ENCODE data around the gene AGTPBP1.

Gene AGTPBP1

DNA sequence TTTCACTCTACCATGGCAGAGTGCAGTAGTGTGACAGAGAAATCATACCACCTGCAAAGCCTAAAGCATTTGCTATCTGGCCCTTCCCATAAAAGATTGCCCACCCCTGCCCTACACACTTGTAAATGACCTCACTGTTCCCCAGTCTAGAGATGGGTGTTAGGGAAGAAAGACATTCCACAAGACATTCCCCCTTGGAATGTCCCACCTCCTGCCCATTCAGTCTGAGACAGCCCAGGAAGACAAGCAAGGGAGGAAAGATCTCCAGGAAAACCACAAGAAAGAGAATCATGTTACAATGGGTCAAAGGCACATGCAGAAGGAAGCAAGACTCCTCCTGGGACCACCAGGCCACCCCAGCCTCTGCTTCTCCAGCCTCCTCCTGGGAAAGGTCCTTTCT is 230.0 kb downstream of the AGTPBP1 start:
- TF ChIP-seq, protein P1, sequence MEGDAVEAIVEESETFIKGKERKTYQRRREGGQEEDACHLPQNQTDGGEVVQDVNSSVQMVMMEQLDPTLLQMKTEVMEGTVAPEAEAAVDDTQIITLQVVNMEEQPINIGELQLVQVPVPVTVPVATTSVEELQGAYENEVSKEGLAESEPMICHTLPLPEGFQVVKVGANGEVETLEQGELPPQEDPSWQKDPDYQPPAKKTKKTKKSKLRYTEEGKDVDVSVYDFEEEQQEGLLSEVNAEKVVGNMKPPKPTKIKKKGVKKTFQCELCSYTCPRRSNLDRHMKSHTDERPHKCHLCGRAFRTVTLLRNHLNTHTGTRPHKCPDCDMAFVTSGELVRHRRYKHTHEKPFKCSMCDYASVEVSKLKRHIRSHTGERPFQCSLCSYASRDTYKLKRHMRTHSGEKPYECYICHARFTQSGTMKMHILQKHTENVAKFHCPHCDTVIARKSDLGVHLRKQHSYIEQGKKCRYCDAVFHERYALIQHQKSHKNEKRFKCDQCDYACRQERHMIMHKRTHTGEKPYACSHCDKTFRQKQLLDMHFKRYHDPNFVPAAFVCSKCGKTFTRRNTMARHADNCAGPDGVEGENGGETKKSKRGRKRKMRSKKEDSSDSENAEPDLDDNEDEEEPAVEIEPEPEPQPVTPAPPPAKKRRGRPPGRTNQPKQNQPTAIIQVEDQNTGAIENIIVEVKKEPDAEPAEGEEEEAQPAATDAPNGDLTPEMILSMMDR (IDR thresholded peaks at IDR 0.05; ENCODE audit: low read depth, low read length, missing control alignments), result no peak

DNA sequence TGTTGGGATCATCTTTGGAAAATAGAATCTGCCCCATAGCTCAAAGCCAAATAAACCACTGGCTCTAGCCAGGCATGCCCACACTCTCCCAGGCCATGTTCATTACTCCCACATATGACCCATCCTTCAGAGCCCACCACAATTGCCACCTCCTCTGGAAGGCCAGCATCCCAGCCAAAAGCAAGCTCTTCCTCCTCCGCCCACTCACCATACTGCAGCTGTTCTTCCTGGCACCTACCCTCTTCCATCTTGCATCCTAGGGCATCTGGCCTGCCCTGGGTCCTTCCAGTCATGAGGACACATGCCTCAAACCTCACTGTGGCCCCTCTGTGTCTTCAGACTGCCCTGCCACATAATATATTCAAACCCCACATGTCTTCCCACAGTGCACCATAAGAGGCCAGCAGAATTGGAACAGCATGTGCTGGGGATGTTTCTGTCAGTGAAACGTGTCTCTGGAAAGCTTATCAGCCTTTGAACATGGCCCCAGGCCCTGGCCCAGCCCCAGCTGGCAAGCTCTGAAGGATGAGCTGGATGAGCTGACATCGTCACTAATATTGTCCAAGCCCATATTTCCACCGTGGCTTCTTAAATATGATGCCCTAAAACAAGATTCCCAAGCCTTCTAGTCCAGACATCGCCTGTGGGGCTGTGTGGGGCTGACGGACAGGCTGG is 230.8 kb downstream of the AGTPBP1 start:
- DNase-seq (ENCODE audit: extremely low read depth, low read depth), result no peak
- H3K4me3 ChIP-seq (replicated peaks; ENCODE audit: low read depth, low read length), result no peak overlapping the region
- TF ChIP-seq, protein P1 (IDR thresholded peaks at IDR 0.05; ENCODE audit: low read depth, low read length, missing control alignments), result no peak

More for the DNA sequence above, 230.0 kb downstream of the AGTPBP1 start:
- H3K4me3 ChIP-seq (replicated peaks; ENCODE audit: low read depth, low read length), result no peak overlapping the region
- DNase-seq (ENCODE audit: extremely low read depth, low read depth), result no peak

DNA sequence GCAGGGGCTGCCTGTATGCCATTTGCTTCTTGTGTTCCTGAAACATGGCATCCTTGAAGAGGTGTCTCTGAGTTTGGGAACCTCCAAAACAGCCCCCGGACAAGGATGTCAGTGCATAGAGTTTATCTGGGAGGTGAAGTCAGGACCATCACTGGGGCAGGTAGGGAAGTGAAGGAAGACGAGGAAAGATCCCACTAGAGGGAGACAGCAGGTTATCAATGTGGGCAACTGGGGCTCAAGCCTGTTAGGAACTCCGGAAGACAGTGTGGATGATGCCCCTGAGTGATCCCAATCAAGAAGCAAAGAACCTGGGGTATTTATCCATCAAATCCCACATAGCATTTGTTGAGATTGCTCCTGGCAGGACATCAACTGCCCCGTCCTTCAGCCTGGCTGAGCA is 233.1 kb downstream of the AGTPBP1 start:
- H3K4me3 ChIP-seq (replicated peaks; ENCODE audit: low read depth, low read length), result no peak overlapping the region
- no peak for DNase-seq (ENCODE audit: extremely low read depth, low read depth)
- TF ChIP-seq, protein P1 (IDR thresholded peaks at IDR 0.05; ENCODE audit: low read depth, low read length, missing control alignments), result no peak

DNA sequence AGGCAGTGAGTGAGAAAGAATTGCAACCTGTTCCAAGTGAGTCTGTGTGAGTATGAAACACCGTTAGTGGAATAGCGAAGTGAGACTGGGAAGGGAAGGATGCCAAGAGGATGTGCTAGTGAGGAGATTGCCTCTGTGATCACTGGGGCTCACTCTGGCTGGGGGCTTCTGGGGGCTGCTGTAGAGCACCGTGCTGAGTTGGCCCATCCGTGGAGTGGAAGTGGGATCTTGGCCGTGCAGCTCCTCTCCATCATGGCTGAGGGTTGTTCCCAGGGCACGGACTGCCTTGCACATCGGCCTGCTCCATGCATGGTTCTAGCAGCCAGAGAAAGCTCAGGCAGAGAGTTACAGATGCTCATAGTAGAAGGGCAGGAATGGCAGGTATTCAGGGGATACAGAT is 236.1 kb downstream of the AGTPBP1 start:
- TF ChIP-seq, protein P1 (IDR thresholded peaks at IDR 0.05; ENCODE audit: low read depth, low read length, missing control alignments), result no peak

DNA sequence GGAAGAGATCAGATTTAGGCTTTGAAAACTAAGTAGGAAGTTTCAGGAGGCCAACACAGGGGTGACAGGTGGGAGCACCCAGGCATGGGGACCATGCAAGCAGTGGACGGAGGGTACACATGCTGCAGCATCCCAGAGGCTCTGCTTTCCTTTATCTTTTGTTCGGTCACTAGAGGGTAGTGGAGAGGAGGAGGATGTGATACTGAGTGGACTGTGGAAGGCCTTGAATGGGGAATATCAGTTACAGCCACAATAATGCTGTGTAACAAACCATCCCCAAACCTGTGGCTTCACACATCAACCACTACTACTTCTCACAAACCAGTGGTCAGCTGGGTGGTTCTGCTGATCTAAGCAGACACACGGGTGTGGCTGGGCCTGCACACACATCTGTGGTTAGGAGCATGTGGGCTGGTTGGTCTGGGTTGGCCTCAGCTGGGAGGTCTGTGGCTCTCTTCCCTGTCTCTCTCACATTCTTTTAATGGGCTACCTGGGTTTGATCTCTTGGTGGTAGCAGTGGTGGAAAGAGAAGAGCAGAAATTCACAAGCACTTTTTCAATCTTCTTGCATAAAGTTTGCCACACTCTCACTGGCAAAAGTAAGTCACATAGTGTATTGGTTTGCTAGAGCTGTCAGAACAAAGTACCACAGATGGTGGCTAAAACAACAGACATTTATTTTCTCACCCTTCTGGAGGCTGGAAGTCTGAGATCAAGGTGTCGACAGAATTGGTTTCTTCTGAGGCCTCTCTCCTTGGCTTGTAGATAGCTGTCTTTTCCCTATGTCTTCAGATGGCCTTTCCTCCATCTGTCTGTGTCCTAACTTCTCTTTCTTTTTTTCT is 238.7 kb downstream of the AGTPBP1 start:
- no peak for DNase-seq (ENCODE audit: extremely low read depth, low read depth)
- TF ChIP-seq, protein P1 (IDR thresholded peaks at IDR 0.05; ENCODE audit: low read depth, low read length, missing control alignments), result no peak
- no peak overlapping the region for H3K4me3 ChIP-seq (replicated peaks; ENCODE audit: low read depth, low read length)

More for the DNA sequence above, 236.1 kb downstream of the AGTPBP1 start:
- DNase-seq (ENCODE audit: extremely low read depth, low read depth), result no peak
- H3K4me3 ChIP-seq (replicated peaks; ENCODE audit: low read depth, low read length), result no peak overlapping the region

DNA sequence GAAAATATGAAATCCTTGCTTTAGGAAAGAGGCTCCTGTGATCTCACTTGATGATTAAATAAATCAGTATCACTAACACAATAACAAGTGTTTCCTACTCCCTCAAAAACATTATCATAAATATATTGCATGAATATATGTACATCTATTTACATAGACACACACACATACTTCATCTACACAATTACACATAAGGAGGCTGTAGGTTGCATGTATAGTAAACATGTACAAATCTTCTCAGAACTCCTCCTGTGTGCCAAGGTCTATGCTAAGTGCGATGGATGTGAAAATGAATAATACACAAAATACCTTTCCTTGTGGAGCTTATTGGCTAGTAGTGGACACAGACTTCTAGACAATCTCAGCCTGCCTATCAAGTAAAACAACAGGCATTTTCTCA is 239.9 kb downstream of the AGTPBP1 start:
- DNase-seq (ENCODE audit: extremely low read depth, low read depth), result no peak
- TF ChIP-seq, protein P1 (IDR thresholded peaks at IDR 0.05; ENCODE audit: low read depth, low read length, missing control alignments), result no peak
- H3K4me3 ChIP-seq (replicated peaks; ENCODE audit: low read depth, low read length), result no peak overlapping the region

Measured in HFF-Myc (cell line).